DND-41 (cell line): ENCODE results near the gene IQCK.

Experiments
- ATAC-seq: fragments of 200-7000 bp; cut with Tn5 transposase; 3 replicates; pipeline ENCODE4 v1.9.1; 2021; ENCODE audit warnings: low read depth; ENCODE audit not compliant: insufficient read depth
- DNase-seq: peaks from one replicate; pipeline ENCODE4 v3.0.0-alpha.2; 2020
- H2AFZ ChIP-seq: 2 replicates; pipeline ENCODE4 v1.6.0; 2012; ENCODE audit warnings: low read depth, low read length
- H3K27ac ChIP-seq: 2 replicates; pipeline ENCODE4 v1.5.1; 2012; ENCODE audit warnings: low read length, inconsistent platforms
- H3K27me3 ChIP-seq: fragments of 200-600 bp; sonication (generic); 2 replicates; pipeline ENCODE4 v1.6.0; 2012; ENCODE audit warnings: low read length, mild to moderate bottlenecking, inconsistent platforms; ENCODE audit not compliant: insufficient read depth, poor library complexity
- H3K36me3 ChIP-seq: 2 replicates; pipeline ENCODE4 v1.5.1; 2012; ENCODE audit warnings: low read length, inconsistent platforms; ENCODE audit not compliant: insufficient read depth
- H3K4me1 ChIP-seq: 2 replicates; pipeline ENCODE4 v1.5.1; 2012; ENCODE audit warnings: mild to moderate bottlenecking, low read length; ENCODE audit not compliant: insufficient read depth
- H3K4me2 ChIP-seq: 2 replicates; pipeline ENCODE4 v1.6.0; 2012; ENCODE audit warnings: mild to moderate bottlenecking, moderate library complexity, low read length, inconsistent platforms; ENCODE audit not compliant: insufficient read depth
- H3K4me3 ChIP-seq, 2 experiments: fragments of 200-600 bp in 1 of 2; shearing (Covaris generic) in 1 of 2; 2 replicates each; pipeline ENCODE4 v1.5.1; 2012 to 2016; ENCODE audit warnings: inconsistent platforms in 2 of 2, low read length in 2 of 2, mild to moderate bottlenecking in 2 of 2, low read depth in 1 of 2, moderate library complexity in 1 of 2
- H3K79me2 ChIP-seq: 2 replicates; pipeline ENCODE4 v1.6.0; 2012; ENCODE audit warnings: low read length, inconsistent platforms; ENCODE audit not compliant: insufficient read depth
- H3K9ac ChIP-seq: 2 replicates; pipeline ENCODE4 v1.6.0; 2012; ENCODE audit warnings: low read depth, mild to moderate bottlenecking, inconsistent platforms, low read length, moderate library complexity
- H3K9me3 ChIP-seq: 2 replicates; pipeline ENCODE4 v1.5.1; 2012; ENCODE audit warnings: low read length, moderate library complexity, mild to moderate bottlenecking, inconsistent platforms; ENCODE audit not compliant: insufficient read depth, severe bottlenecking
- H4K20me1 ChIP-seq: 2 replicates; pipeline ENCODE4 v1.6.0; 2012; ENCODE audit warnings: low read length; ENCODE audit not compliant: insufficient read depth
- CTCF ChIP-seq: IDR thresholded peaks from 2 replicates; pipeline ENCODE4 v1.5.1; 2012; ENCODE audit warnings: borderline replicate concordance, low read length, moderate library complexity, mild to moderate bottlenecking; ENCODE audit not compliant: poor library complexity, severe bottlenecking; ENCODE audit errors: extremely low read depth
- EZH2 ChIP-seq: IDR thresholded peaks from 3 replicates; pipeline ENCODE4 v1.6.1; 2012; ENCODE audit warnings: borderline replicate concordance, low read depth, mild to moderate bottlenecking, moderate library complexity, low read length, inconsistent platforms; ENCODE audit not compliant: severe bottlenecking

The IQCK gene

DNA sequence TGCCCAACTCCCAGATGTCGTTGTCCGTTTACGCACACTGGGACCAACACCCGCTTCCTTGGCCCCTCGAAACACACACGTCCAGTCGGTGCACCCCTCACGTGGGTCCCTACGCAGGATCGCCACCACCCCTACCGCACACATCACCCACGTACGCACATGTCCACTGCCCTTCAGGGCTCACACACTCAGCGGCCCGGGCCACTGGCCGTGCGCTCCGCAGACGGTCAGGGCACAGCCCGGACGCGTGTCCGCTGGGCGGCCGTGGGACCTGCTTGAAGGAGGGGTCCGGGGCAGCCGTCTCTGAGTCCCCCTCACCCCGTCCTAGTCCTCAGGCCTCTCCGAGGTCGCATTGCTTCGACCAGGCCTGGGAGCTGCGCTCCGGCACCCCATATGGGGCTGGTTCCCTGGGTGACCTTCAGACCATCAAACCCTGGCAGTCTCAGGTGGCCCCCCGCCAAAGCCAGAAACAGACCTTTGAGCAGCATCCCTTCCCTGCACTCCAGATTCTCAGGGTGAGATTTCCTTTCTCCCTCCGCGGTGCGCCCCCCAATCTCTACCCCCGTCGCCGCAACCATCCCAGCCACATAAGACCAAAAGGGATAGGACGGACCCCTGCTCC lies 167.5 kb downstream of the IQCK start:
- Histone ChIP-seq H3K79me2 (no peaks in the 10 kb centered on the region), H3K9me3 (no peaks in the 10 kb centered on the region), H3K9ac (no peak overlapping the region), H2AFZ (peak overlapping the region; percentile 52; the same call in 1 of the 2 replicates), H3K4me2 (peak overlapping the region; percentile 22; the same call in 1 of the 2 replicates), H3K27me3 (no peaks in the 10 kb centered on the region), H3K4me1 (peaks cover 8% of the 10 kb centered on the region), H3K27ac (no peak overlapping the region), H3K4me3 (no peak overlapping the region), H3K36me3 (no peaks in the 10 kb centered on the region), H4K20me1 (no peaks in the 10 kb centered on the region)
- no peak for TF ChIP-seq EZH2
- no peak for TF ChIP-seq CTCF
- DNase-seq (no peak), ATAC-seq (no peak)

- TF ChIP-seq CTCF (peak; percentile 97), EZH2 (no peak)
- Histone ChIP-seq H3K27me3 (no peaks in the 10 kb centered on the region), H3K36me3 (no peaks in the 10 kb centered on the region), H3K4me1 (peaks cover 8% of the 10 kb centered on the region), H4K20me1 (no peaks in the 10 kb centered on the region), H3K4me2 (peak overlapping the region; percentile 22), H3K4me3 (no peak overlapping the region), H3K27ac (no peak overlapping the region), H3K9me3 (no peaks in the 10 kb centered on the region), H2AFZ (peak overlapping the region; percentile 52), H3K9ac (no peak overlapping the region), H3K79me2 (no peaks in the 10 kb centered on the region)
- DNase-seq (peak; percentile 81), ATAC-seq (peak; percentile 88)
Measured at GRCh38 chr16:19886073-19886941, 168.2 kb downstream of the IQCK start.

DNA sequence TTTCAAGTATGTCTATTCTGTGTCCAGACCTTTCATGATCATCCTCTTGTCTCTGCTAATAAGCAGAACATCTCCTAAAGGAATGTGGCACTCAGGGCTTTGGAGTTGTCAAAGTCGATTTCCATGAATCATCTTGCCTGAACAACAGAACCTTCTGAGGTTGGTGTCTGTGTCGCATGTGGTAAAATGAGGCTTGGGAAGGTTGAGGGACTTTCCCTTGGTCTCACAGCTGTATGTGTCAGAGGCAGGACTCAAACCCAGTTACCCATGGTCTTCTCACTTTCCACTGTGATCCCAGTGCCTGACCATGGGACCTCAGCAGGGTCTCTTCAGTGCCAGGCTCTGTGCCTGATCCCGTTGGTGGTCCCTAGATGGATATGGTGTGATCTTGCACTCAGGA lies 170.8 kb downstream of the IQCK start:
- Histone ChIP-seq H3K79me2 (no peaks in the 10 kb centered on the region), H3K36me3 (no peaks in the 10 kb centered on the region), H3K4me1 (peaks cover 8% of the 10 kb centered on the region), H3K4me3 (no peak overlapping the region), H3K4me2 (no peak overlapping the region), H4K20me1 (no peaks in the 10 kb centered on the region), H3K27me3 (no peaks in the 10 kb centered on the region), H3K9me3 (no peaks in the 10 kb centered on the region), H3K9ac (no peak overlapping the region), H2AFZ (no peak overlapping the region), H3K27ac (no peak overlapping the region)
- ATAC-seq = no peak
- no peak for DNase-seq
- TF ChIP-seq EZH2 = no peak
- TF ChIP-seq CTCF = no peak
